22Rv1 (cell line): ENCODE measurements around the gene TSEN34.
"Not testable (repeated sequence)": the region's sequence is repeated elsewhere in the genome, so short reads cannot be mapped to it uniquely, and the experiment has no call there.

Experiments used
- H3K27ac ChIP-seq: fragments of 450-650 bp; 2 replicates; pipeline ENCODE4 v1.5.1; 2017
- CTCF ChIP-seq: fragments of 450-650 bp; IDR thresholded peaks from 2 replicates; pipeline ENCODE4 v1.5.1; 2017; ENCODE audit warnings: mild to moderate bottlenecking
- ZFX ChIP-seq: fragments of 450-650 bp; IDR thresholded peaks from 2 replicates; pipeline ENCODE4 v1.6.1; 2017; ENCODE audit warnings: antibody characterized with exemption, borderline replicate concordance

The TSEN34 gene

DNA sequence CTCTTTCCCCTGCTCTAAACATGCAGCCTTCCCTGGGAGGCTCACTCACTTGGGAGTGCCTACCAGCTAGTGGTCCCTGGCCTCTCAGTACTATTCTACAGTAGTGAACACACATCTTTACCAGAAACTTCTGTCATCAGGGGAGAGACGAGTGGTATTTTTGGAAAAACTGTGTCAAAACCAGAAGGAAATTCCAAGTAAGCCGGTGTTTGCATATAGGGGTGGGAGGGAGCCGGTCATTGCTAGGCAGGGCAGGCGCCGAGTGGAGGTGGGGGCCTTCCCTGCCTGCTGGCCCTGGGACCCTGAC is 16.5 kb downstream of the TSEN34 start:
- TF ChIP-seq ZFX: no peak
- TF ChIP-seq CTCF: no peak
- H3K27ac ChIP-seq: peak overlapping the region; percentile 58

DNA sequence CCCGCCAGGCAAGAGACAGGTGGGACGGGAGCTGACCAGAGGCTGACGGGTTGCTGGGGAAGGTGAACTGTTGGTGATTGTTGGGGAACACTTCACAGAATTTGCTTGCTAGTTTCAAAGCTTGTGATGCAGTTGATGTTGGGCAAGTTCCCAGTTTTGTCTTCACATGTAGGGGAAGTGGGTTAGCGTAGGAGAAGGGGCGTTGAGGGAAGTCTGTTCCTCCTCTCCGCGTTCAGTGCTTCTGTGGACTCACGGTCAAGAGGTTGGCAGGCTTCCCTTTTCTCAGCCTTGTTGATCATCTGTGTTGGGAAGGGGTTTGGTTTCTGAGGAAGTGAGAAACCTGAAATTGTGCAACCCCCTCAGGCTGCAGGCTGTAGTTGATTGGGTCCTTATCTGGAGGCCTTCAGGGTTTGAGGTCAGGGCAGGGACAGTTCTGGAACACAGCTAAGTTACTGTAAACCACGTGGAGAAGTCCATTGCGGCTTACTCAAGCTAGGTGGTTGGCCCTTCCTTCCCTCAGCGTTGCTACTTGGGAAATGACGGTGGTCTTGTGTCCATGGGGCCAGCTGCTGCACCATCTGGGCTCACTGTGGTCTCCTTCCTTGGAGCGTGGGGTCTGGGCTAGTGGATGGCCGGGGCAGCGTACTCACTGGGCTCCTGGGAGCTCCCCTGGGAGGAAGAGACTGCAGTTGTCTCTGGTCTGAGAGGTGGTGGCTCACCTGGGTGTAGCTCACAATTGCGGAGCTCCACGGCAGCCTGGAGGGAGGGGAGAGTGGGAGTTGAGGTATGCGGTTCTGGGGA is 17.1 kb downstream of the TSEN34 start:
- TF ChIP-seq CTCF: no peak
- TF ChIP-seq ZFX: no peak
- H3K27ac ChIP-seq: peak overlapping the region; percentile 58

DNA sequence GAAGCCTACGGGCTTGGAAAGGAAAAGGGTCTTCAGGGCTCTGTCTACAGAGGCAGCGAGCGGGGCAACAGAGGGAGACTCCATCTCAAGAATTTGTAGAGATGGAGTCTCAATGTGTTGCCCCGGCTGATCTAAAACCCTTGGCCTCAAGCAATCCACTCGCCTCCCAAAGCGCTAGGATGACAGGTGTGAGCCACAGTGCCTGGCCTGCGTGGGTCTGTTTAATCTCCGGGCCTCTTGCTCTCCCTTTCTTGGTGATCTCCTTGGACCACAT is 17.6 kb downstream of the TSEN34 start:
- no peak for TF ChIP-seq CTCF
- TF ChIP-seq ZFX: no peak
- H3K27ac ChIP-seq: peak overlapping the region; percentile 58

DNA sequence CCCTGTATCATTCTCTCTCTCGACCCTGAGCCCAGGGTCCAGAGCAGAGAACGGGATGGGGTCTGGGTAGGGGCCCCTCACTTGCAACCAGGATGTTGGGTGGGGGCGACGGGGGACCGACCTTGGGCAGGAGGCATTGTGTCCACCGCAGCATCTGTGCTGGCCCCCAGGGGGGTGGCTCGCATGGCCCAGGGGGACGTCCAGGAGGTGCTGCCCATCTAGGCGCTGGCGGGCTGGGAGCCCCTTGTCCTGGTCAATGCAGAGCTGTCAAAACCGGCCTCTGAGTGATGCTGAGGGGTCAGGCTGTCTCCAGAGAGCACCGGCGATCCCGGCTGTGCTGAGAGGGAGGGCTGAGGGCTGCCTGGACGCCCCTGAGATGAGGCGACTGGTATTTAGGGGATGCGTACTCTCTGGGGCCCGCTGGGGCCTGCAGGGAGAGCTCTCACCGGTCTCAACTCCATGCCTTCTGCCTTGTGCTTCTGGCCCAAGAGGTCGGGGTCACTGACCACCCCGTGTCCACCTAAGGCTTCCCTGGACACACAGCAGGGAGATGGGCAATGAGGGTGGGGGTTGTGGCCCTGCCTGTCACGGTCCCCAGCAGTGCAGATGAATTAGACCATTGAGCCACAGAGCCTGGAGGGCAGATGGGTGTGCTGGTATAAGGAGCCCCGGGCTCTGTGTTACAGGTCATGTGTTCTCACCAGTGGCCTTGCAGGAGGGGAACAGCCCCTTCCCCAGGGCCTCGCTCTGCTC is 18.1 kb downstream of the TSEN34 start:
- peak overlapping the region; percentile 58 for H3K27ac ChIP-seq
- TF ChIP-seq ZFX (no peak), CTCF (no peak)

GRCh38 chr19:54209811-54210494 is 18.8 kb downstream of the TSEN34 start:
- peak overlapping the region; percentile 58 for H3K27ac ChIP-seq
- TF ChIP-seq ZFX: no peak
- TF ChIP-seq CTCF: no peak

DNA sequence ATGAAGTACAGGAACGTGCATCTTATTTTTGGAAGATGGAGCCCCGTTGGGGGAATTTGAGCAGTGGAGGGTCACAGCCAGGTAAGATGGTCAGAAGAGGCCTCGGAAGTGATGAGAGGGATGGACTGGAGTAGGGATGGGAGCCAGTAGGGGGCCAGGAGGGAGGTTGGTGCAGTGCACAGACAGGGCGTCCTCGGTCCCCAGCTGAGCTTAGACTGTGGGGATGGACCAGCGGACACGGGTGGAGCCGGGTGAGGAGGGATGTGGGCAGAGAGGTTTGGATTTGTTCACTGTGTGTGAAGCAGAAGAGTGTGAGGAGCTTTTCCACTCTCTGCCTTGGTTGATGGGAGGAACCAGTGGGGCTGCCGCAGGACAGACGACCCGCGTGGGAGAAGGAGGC is 20.1 kb downstream of the TSEN34 start:
- no peak overlapping the region for H3K27ac ChIP-seq
- TF ChIP-seq ZFX (no peak), CTCF (no peak)

- H3K27ac ChIP-seq: not testable (repeated sequence)
Measured at GRCh38 chr19:54214217-54214616, 23.1 kb downstream of the TSEN34 start.

- not testable (repeated sequence) for H3K27ac ChIP-seq
Measured at GRCh38 chr19:54214734-54215133, 23.6 kb downstream of the TSEN34 start.
